ENCODE results near the gene SDK2.

SDK2 gene, protein sequence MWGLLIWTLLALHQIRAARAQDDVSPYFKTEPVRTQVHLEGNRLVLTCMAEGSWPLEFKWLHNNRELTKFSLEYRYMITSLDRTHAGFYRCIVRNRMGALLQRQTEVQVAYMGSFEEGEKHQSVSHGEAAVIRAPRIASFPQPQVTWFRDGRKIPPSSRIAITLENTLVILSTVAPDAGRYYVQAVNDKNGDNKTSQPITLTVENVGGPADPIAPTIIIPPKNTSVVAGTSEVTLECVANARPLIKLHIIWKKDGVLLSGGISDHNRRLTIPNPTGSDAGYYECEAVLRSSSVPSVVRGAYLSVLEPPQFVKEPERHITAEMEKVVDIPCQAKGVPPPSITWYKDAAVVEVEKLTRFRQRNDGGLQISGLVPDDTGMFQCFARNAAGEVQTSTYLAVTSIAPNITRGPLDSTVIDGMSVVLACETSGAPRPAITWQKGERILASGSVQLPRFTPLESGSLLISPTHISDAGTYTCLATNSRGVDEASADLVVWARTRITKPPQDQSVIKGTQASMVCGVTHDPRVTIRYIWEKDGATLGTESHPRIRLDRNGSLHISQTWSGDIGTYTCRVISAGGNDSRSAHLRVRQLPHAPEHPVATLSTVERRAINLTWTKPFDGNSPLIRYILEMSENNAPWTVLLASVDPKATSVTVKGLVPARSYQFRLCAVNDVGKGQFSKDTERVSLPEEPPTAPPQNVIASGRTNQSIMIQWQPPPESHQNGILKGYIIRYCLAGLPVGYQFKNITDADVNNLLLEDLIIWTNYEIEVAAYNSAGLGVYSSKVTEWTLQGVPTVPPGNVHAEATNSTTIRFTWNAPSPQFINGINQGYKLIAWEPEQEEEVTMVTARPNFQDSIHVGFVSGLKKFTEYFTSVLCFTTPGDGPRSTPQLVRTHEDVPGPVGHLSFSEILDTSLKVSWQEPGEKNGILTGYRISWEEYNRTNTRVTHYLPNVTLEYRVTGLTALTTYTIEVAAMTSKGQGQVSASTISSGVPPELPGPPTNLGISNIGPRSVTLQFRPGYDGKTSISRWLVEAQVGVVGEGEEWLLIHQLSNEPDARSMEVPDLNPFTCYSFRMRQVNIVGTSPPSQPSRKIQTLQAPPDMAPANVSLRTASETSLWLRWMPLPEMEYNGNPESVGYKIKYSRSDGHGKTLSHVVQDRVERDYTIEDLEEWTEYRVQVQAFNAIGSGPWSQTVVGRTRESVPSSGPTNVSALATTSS (N-terminal part only)

GRCh38 chr17:73644145-73645049, at the start of gene SDK2:
Gene SDK2, minus strand, starts transcription at chr17:73644445. Its CDS starts 357 bp downstream, at chr17:73644088.
- no peak for TF ChIP-seq CTCF (IDR thresholded peaks at IDR 0.05; ENCODE audit: extremely low read depth, insufficient read depth, missing control alignments)
- peak; percentile 53 for DNase-seq (ENCODE audit: low spot score)
- in situ Hi-C loops (cut with MboI; ENCODE audit: low pct_unique_long_range_greater_than_20kb, low sequenced_read_pairs, unreplicated experiment), result no loop called here

GRCh38 chr17:73693071-73693470, 48.8 kb upstream of the SDK2 start:
- no peak for DNase-seq (ENCODE audit: low spot score)
- in situ Hi-C loops (cut with MboI; ENCODE audit: low pct_unique_long_range_greater_than_20kb, low sequenced_read_pairs, unreplicated experiment), result no loop called here
- no peak for TF ChIP-seq CTCF (IDR thresholded peaks at IDR 0.05; ENCODE audit: extremely low read depth, insufficient read depth, missing control alignments)

GRCh38 chr17:73691321-73691766, 47.1 kb upstream of the SDK2 start:
- no peak for DNase-seq (ENCODE audit: low spot score)
- in situ Hi-C loops (cut with MboI; ENCODE audit: low pct_unique_long_range_greater_than_20kb, low sequenced_read_pairs, unreplicated experiment), result no loop called here
- no peak for TF ChIP-seq CTCF (IDR thresholded peaks at IDR 0.05; ENCODE audit: extremely low read depth, insufficient read depth, missing control alignments)

GRCh38 chr17:73690676-73691075, 46.4 kb upstream of the SDK2 start:
- in situ Hi-C loops (cut with MboI; ENCODE audit: low pct_unique_long_range_greater_than_20kb, low sequenced_read_pairs, unreplicated experiment), result no loop called here
- DNase-seq (ENCODE audit: low spot score), result no peak
- TF ChIP-seq CTCF (IDR thresholded peaks at IDR 0.05; ENCODE audit: extremely low read depth, insufficient read depth, missing control alignments), result no peak

GRCh38 chr17:73689596-73690275, 45.5 kb upstream of the SDK2 start:
- TF ChIP-seq CTCF (IDR thresholded peaks at IDR 0.05; ENCODE audit: extremely low read depth, insufficient read depth, missing control alignments), result no peak
- no peak for DNase-seq (ENCODE audit: low spot score)
- in situ Hi-C loops (cut with MboI; ENCODE audit: low pct_unique_long_range_greater_than_20kb, low sequenced_read_pairs, unreplicated experiment), result no loop called here

Data from GM13977 (cell line).